Esophagus muscularis mucosa (tissue), 4 donors: ENCODE measurements around the gene GDF15. TPM values are rescaled to one million over a fixed set of nuclear protein-coding genes. Genes with fewer than 3 reads are reported as not detected.
A peak's percentile ranks its signal among the peaks of the same experiment; 100 is the strongest.
"Not testable (repeated sequence)": the region's sequence is repeated elsewhere in the genome, so short reads cannot be mapped to it uniquely, and the experiment has no call there.

ENCODE experiments used
- DNase-seq: peaks from one replicate; pipeline ENCODE4 v3.0.0-alpha.2; 2017; ENCODE audit errors: extremely low spot score
- H3K27ac ChIP-seq, 4 donors: fragments of 200-600 bp; sonication (generic); replicated peaks in 1 of 4; 1 replicate in 3 of 4; 2 replicates in 1 of 4; pipeline ENCODE4 v1.5.1; 2016 to 2019; ENCODE audit warnings: mild to moderate bottlenecking in 1 of 4
- H3K27me3 ChIP-seq, 4 donors: fragments of 200-600 bp; sonication (generic); one replicate each; pipeline versions ENCODE4 v1.5.1 to v1.6.0; 2016 to 2019
- H3K36me3 ChIP-seq, 4 donors: fragments of 200-600 bp; sonication (generic); one replicate each; pipeline ENCODE4 v1.5.1; 2016 to 2019
- H3K4me1 ChIP-seq, 4 donors: fragments of 200-600 bp; sonication (generic); one replicate each; pipeline ENCODE4 v1.5.1; 2016 to 2019
- H3K4me3 ChIP-seq, 4 donors: fragments of 200-600 bp; sonication (generic); 1 replicate in 2 of 4; 2 replicates in 2 of 4; pipeline ENCODE4 v1.5.1; 2016 to 2019; ENCODE audit warnings: mild to moderate bottlenecking in 4 of 4, moderate library complexity in 1 of 4
- H3K9me3 ChIP-seq, 4 donors: fragments of 200-600 bp; sonication (generic); 1 replicate in 3 of 4; 2 replicates in 1 of 4; pipeline ENCODE4 v1.5.1; 2016 to 2019
- CTCF ChIP-seq, 3 experiments: fragments of 200-600 bp in 2 of 3; fragments of 450-650 bp in 1 of 3; sonication (generic) in 2 of 3; IDR thresholded peaks; one replicate each; pipeline ENCODE4 v1.5.1; 2017 to 2019; ENCODE audit warnings: antibody characterized with exemption in 3 of 3, mild to moderate bottlenecking in 2 of 3, moderate library complexity in 1 of 3
- EP300 ChIP-seq: sonication (generic); formaldehyde crosslinking; IDR thresholded peaks from one replicate; pipeline ENCODE4 v1.6.1; 2017; ENCODE audit warnings: antibody characterized with exemption
- POLR2A ChIP-seq: fragments of 450-650 bp; IDR thresholded peaks from one replicate; pipeline ENCODE4 v1.6.1; 2017; ENCODE audit warnings: antibody characterized with exemption, moderate library complexity, mild to moderate bottlenecking, low read depth
- POLR2AphosphoS5 ChIP-seq, 2 donors: sonication (generic); formaldehyde crosslinking; IDR thresholded peaks; one replicate each; pipeline ENCODE4 v1.6.1; 2017; ENCODE audit warnings: antibody characterized with exemption in 2 of 2
- WGBS: methylation state at CpG from one replicate; pipeline ENCODE4 v1.1.5; 2018; 5-methylcytosine and 5-hydroxymethylcytosine counted together
- intact Hi-C: fragments of 100-400 bp; cut with DNase I; formaldehyde crosslinking; loops from one replicate; pipeline ENCODE4 v1.15.1; 2023
- total RNA-seq, 4 donors: library from RNA; depleted of rRNA; stranded (reverse); fragments of >200 nt; gene quantifications; one replicate each; pipeline versions ENCODE4 v1.1.0 to v1.2.1, GENCODE V29; 2016

The GDF15 gene
- total RNA-seq, 4 donors from 2014 or later = 1.6 to 5.6 (median 3.8) TPM

GRCh38 chr19:18348171-18348570, 37.8 kb upstream of the GDF15 start:
- intact Hi-C loops = loop anchor here (2.0 kb wide), 1 partner anchor 61 kb away; no protein-coding TSS in a partner anchor
- Histone ChIP-seq H3K27ac (no peak overlapping the region), H3K27me3 (no peaks in the 10 kb centered on the region), H3K36me3 (peaks cover 0 to 47% (median 15%) of the 10 kb centered on the region in 4 donors), H3K9me3 (no peaks in the 10 kb centered on the region), H3K4me1 (peaks cover 0 to 21% (median 2%) of the 10 kb centered on the region in 4 donors), H3K4me3 (no peak overlapping the region)
- 86% methylated on average over 16 of the region's 17 CpGs for WGBS
- no peak for TF ChIP-seq CTCF (IDR thresholded peaks at IDR 0.05)
- no peak for TF ChIP-seq POLR2AphosphoS5 (IDR thresholded peaks at IDR 0.05)
- no peak for TF ChIP-seq POLR2A
- TF ChIP-seq EP300 = no peak
- no peak for DNase-seq

- H3K27me3 ChIP-seq, H3K9me3 ChIP-seq, H3K27ac ChIP-seq, DNase-seq, H3K4me3 ChIP-seq: not testable (repeated sequence)
- Histone ChIP-seq H3K4me1 (peaks cover 0 to 14% (median 2%) of the 10 kb centered on the region in 4 donors), H3K36me3 (peaks cover 0 to 48% (median 18%) of the 10 kb centered on the region in 4 donors)
- WGBS = 92% methylated on average over 6 of the region's 6 CpGs
- intact Hi-C loops = loop anchor here (2.0 kb wide), 1 partner anchor 60 kb away; no protein-coding TSS in a partner anchor
Measured at GRCh38 chr19:18348818-18349339, 37.1 kb upstream of the GDF15 start.

GRCh38 chr19:18349524-18350128, 36.3 kb upstream of the GDF15 start:
- Histone ChIP-seq H3K36me3 (peaks cover 0 to 49% (median 16%) of the 10 kb centered on the region in 4 donors), H3K27ac (no peak overlapping the region), H3K9me3 (no peaks in the 10 kb centered on the region), H3K4me3 (no peak overlapping the region), H3K27me3 (no peaks in the 10 kb centered on the region), H3K4me1 (peaks cover 0 to 7% (median 2%) of the 10 kb centered on the region in 4 donors)
- DNase-seq = no peak
- no peak for TF ChIP-seq POLR2A
- TF ChIP-seq EP300 = no peak
- peak in 1 of 2 donors; percentile 10 for TF ChIP-seq POLR2AphosphoS5 (IDR thresholded peaks at IDR 0.05)
- TF ChIP-seq CTCF (IDR thresholded peaks at IDR 0.05) = peak; percentile 59 to 81 (median 75)
- intact Hi-C loops = loop anchor here (2.0 kb wide), 1 partner anchor 59 kb away; no protein-coding TSS in a partner anchor
- WGBS = 53% methylated on average over 12 of the region's 12 CpGs

- WGBS = 84% methylated on average over 9 of the region's 9 CpGs
- Histone ChIP-seq H3K4me1 (peaks cover 0 to 6% (median 2%) of the 10 kb centered on the region in 4 donors), H3K27ac (no peak overlapping the region), H3K4me3 (no peak overlapping the region), H3K9me3 (no peaks in the 10 kb centered on the region), H3K36me3 (peaks cover 0 to 45% (median 14%) of the 10 kb centered on the region in 4 donors), H3K27me3 (no peaks in the 10 kb centered on the region)
- no peak for DNase-seq
- intact Hi-C loops = no loop called here
- TF ChIP-seq EP300 (no peak), CTCF (IDR thresholded peaks at IDR 0.05) (no peak), POLR2A (no peak), POLR2AphosphoS5 (IDR thresholded peaks at IDR 0.05) (no peak)
Measured at GRCh38 chr19:18350490-18350889, 35.5 kb upstream of the GDF15 start.

- Histone ChIP-seq H3K4me3 (no peak overlapping the region), H3K9me3 (no peaks in the 10 kb centered on the region), H3K4me1 (peaks cover 0 to 7% (median 3%) of the 10 kb centered on the region in 4 donors), H3K36me3 (peaks cover 0 to 50% (median 24%) of the 10 kb centered on the region in 4 donors), H3K27me3 (no peaks in the 10 kb centered on the region), H3K27ac (no peak overlapping the region)
- DNase-seq = no peak
- TF ChIP-seq CTCF (IDR thresholded peaks at IDR 0.05) = no peak
- TF ChIP-seq EP300 = no peak
- TF ChIP-seq POLR2A = no peak
- no peak for TF ChIP-seq POLR2AphosphoS5 (IDR thresholded peaks at IDR 0.05)
- intact Hi-C loops = no loop called here
- 95% methylated on average over 7 of the region's 7 CpGs for WGBS
Measured at GRCh38 chr19:18351544-18351943, 34.4 kb upstream of the GDF15 start.
